ENCODE data around the gene VEGFA. TPM values are rescaled to one million over a fixed set of nuclear protein-coding genes. Genes with fewer than 3 reads are reported as not detected.

VEGFA gene
- total RNA-seq, 1 donor from 2014 or later, result 31.2 TPM

- no peak overlapping the region for H3K4me3 Mint-ChIP-seq
- no peaks in the 10 kb centered on the region for H3K36me3 Mint-ChIP-seq (ENCODE audit: low read depth)
- H3K4me1 Mint-ChIP-seq, result no peaks in the 10 kb centered on the region
- H3K27me3 Mint-ChIP-seq (ENCODE audit: low read depth), result no peaks in the 10 kb centered on the region
- no peak overlapping the region for H3K27ac Mint-ChIP-seq (ENCODE audit: unreplicated experiment)
- H3K9me3 Mint-ChIP-seq, result no peaks in the 10 kb centered on the region
- no peak for TF ChIP-seq CTCF (conservative IDR thresholded peaks at IDR 0.05)
- no peak for DNase-seq (ENCODE audit: low read depth, low spot score)
Measured at GRCh38 chr6:43795421-43795820, 25.4 kb downstream of the VEGFA start.

- H3K27ac Mint-ChIP-seq (ENCODE audit: unreplicated experiment), result peak overlapping the region; percentile 83
- TF ChIP-seq CTCF (conservative IDR thresholded peaks at IDR 0.05), result no peak
- no peaks in the 10 kb centered on the region for H3K9me3 Mint-ChIP-seq
- H3K36me3 Mint-ChIP-seq (ENCODE audit: low read depth), result no peaks in the 10 kb centered on the region
- no peaks in the 10 kb centered on the region for H3K27me3 Mint-ChIP-seq (ENCODE audit: low read depth)
- H3K4me3 Mint-ChIP-seq, result no peak overlapping the region
- H3K4me1 Mint-ChIP-seq, result no peaks in the 10 kb centered on the region
- DNase-seq (ENCODE audit: low read depth, low spot score), result no peak
Measured at GRCh38 chr6:43796168-43796567, 26.2 kb downstream of the VEGFA start.

- no peak overlapping the region for H3K4me3 Mint-ChIP-seq
- no peaks in the 10 kb centered on the region for H3K9me3 Mint-ChIP-seq
- no peaks in the 10 kb centered on the region for H3K27me3 Mint-ChIP-seq (ENCODE audit: low read depth)
- H3K36me3 Mint-ChIP-seq (ENCODE audit: low read depth), result no peaks in the 10 kb centered on the region
- TF ChIP-seq CTCF (conservative IDR thresholded peaks at IDR 0.05), result no peak
- no peaks in the 10 kb centered on the region for H3K4me1 Mint-ChIP-seq
- H3K27ac Mint-ChIP-seq (ENCODE audit: unreplicated experiment), result no peak overlapping the region
- no peak for DNase-seq (ENCODE audit: low read depth, low spot score)
Measured at GRCh38 chr6:43796903-43797890, 27.2 kb downstream of the VEGFA start.

GRCh38 chr6:43797919-43798318 is 27.9 kb downstream of the VEGFA start:
- no peaks in the 10 kb centered on the region for H3K9me3 Mint-ChIP-seq
- no peak overlapping the region for H3K27ac Mint-ChIP-seq (ENCODE audit: unreplicated experiment)
- DNase-seq (ENCODE audit: low read depth, low spot score), result no peak
- no peaks in the 10 kb centered on the region for H3K4me1 Mint-ChIP-seq
- H3K27me3 Mint-ChIP-seq (ENCODE audit: low read depth), result no peaks in the 10 kb centered on the region
- no peaks in the 10 kb centered on the region for H3K36me3 Mint-ChIP-seq (ENCODE audit: low read depth)
- no peak for TF ChIP-seq CTCF (conservative IDR thresholded peaks at IDR 0.05)
- no peak overlapping the region for H3K4me3 Mint-ChIP-seq

GRCh38 chr6:43798688-43799444 is 28.9 kb downstream of the VEGFA start:
- no peaks in the 10 kb centered on the region for H3K36me3 Mint-ChIP-seq (ENCODE audit: low read depth)
- H3K4me3 Mint-ChIP-seq, result no peak overlapping the region
- TF ChIP-seq CTCF (conservative IDR thresholded peaks at IDR 0.05), result no peak

More at GRCh38 chr6:43798688-43799444, 28.9 kb downstream of the VEGFA start:
- Mint-ChIP-seq H3K4me1 (no peaks in the 10 kb centered on the region), H3K27me3 (ENCODE audit: low read depth) (no peaks in the 10 kb centered on the region), H3K9me3 (no peaks in the 10 kb centered on the region), H3K27ac (ENCODE audit: unreplicated experiment) (no peak overlapping the region)
- no peak for DNase-seq (ENCODE audit: low read depth, low spot score)
